HTR-8/SVneo (cell line): ENCODE measurements around the gene EAF2.
"Not testable (repeated sequence)": the region's sequence is repeated elsewhere in the genome, so short reads cannot be mapped to it uniquely, and the experiment has no call there.

ENCODE experiments used
- DNase-seq: peaks from one replicate; pipeline ENCODE4 v3.0.0; 2011; ENCODE audit warnings: low spot score, mixed read lengths; ENCODE audit not compliant: insufficient read length
- FAIRE-seq: peaks from 2 replicates; lab custom pipeline; 2011; peaks lifted over from hg19 to GRCh38; lab: Jason Lieb, UNC

EAF2 gene

DNA sequence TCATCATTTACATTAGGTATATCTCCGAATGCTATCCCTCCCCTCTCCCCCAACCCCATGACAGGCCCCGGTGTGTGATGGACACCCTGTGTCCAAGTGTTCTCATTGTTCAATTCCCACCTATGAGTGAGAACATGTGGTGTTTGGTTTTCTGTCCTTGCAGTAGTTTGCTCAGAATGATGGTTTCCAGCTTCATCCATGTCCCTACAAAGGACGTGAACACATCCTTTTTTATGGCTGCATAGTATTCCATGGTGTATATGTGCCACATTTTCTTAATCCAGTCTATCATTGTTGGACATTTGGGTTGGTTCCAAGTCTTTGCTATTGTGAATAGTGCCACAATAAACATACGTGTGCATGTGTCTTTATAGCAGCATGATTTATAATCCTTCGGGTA lies 22.8 kb downstream of the EAF2 start:
- not testable (repeated sequence) for DNase-seq, FAIRE-seq

DNA sequence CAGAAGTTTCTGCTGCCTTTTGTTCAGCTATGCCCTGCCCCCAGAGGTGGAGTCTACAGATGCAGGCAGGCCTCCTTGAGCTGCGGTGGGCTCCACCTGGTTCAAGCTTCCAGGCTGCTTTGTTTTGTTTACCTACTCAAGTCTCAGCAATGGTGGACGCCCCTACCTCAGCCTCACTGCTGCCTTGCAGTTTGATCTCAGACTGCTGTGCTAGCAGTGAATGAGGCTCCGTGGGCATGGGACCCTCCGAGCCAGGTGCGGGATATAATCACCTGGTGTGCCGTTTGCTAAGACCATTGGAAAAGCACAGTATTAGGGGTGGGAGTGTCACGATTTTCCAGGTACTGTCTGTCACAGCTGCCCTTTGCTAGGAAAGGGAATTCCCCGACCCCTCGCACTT lies 28.2 kb downstream of the EAF2 start:
- DNase-seq = not testable (repeated sequence)
- FAIRE-seq = peak; percentile 33

DNA sequence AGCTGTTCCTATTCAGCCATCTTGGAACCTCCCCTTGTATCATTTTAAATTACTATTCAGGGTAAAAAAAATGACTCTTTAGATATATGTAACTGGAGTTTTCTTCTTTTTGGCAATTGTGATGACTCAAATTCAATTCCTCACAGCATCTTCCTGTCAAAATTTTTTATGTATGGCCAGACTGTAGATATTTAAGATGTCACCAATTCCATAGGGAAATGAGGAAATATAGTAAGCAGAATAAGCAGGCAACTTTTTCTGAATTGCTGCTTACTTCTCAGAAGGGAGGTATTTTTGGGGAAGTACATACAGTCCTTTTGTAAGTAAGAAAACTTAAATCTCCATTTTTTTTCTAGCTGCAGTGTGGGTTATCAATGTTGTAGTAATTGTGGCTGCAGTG lies 28.8 kb downstream of the EAF2 start:
- DNase-seq (no peak), FAIRE-seq (no peak)

DNA sequence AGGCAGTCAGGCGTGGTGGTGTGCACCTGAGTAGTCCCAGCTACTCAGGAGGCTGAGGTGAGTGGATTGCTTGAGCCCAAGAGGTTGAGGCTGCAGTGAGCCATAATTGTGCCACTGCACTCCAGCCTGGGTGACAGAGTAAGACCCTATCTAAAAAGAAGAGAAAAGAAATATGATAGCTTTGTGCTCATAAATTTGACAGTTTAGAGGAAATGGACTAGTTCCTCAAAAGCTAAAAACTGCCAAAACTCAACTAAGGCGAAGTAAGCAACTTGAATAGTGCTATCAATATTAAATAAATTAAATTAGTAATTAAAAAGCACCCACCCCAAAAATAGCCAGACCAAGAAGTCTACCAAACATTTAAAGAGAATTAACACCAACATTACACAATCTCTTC lies 34.7 kb downstream of the EAF2 start:
- FAIRE-seq (no peak), DNase-seq (no peak)

DNA sequence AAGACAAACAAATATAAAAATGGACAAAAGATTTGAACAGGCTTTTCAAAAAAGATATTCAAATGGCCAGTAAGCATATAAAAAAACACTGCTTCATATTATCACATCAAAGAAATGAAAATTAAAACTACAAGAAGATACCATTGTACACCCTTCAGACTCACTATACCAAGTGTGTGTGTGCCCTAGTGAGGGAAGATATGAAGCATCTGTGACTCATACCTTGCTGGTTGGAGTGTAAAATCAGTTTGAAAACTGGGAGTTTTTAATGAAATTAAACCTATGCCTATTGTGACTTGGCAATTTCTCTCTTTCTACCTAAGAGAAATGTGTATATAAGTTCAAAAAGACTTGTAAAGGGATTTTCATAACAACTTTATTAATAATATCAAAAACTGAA lies 35.7 kb downstream of the EAF2 start:
- FAIRE-seq (no peak), DNase-seq (no peak)

DNA sequence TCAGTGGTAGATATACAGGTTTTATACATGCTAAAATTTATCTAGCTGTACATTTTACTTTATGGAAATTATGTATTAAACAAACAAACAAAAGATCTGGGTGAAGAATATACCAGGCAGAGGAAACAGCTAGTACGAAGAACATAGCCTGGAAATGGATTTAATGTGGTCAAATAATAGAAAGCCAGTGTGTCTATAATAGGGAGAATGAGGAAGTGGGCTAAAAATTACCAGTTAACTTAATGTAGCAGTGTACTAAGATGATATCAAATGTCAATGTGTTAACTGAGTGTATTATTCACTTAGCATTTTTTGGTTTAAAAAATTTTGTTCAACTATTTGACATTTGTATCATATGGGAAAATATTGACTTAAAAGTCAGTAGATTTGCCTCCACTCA lies 36.4 kb downstream of the EAF2 start:
- FAIRE-seq (no peak), DNase-seq (no peak)

DNA sequence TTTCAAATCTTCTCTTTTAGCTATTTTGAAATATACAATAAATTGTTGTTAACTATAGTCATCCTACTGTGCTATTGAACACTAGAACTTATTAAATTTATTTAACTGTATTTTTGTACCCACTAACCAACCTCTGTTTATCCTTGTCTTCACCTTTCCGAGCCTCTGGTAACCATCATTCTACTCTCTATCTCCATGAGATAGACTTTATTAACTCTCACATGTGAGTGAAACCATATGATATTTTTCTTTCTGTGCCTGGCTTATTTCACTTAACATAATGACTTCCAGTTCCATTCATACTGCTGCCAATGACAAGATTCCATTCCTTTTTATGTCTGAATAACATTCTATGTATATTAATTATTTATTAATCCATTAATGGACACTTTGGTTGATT lies 43.4 kb downstream of the EAF2 start:
- FAIRE-seq (no peak), DNase-seq (no peak)

DNA sequence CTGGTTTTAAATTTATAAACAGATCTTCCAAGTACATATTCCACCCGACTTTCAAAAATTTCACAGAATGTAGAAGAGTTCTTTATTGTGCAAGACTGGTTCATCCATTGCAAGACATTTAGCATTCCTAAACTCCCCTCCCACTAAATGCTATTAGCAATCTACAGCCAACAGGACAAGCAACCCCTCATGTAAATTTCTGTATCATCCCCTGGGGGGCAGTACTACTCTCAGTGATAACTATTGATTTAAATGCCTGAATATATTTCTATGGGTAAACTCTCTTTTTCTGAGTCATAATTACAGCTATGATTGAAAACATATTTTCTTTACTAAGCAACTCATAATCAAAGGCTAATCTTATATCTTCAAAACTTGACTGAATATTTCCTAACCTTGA lies 48.5 kb downstream of the EAF2 start:
- no peak for FAIRE-seq
- DNase-seq = peak; percentile 37

DNA sequence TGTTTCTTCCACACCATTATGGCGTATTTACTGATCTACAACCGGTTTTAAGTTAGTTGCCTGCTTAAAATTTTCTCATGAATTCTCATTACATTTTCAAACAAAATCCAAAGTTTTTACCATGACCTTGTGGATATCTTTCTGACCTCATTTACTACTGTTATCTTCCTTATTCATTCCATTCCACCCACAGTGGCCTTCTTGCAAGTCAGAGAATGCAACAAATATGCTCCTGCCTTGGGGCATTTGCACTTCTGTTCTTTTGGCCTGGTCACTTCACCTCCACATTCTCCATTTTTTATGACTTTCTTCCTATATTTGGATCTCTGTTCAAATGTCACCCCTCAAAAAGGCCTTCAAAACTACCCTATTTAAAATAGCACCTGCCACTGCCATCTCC lies 50.4 kb downstream of the EAF2 start:
- no peak for FAIRE-seq

DNA sequence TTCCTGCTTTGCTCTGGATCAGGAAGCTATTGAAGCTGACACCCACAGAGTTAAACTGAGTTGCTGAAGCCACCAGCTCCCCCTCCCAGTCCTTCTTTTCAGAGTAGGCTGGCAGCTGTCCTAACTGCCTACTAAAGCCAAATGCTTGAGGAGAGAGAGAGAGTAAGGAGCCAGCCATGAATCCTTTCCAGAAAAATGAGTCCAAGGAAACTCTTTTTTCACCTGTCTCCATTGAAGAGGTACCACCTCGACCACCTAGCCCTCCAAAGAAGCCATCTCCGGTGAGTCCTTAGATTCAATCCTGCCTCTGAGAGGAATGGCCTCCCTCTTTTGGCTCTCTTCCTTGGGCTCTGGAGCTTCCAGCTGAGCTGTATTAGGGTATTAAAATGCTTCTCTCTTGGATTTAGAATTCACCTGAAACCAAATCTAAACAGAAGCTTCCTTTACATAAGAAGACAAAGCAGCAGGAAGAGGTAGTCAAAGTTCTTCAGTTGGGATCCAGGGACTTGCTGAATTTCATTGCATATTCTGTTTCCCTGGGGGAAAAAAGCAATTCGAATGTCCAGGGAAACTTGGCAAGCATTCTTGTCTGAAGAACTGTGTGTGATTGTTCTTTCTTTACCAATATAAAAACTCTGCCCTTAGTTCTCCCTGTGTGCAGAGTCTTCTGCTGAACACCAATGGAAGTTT lies 59.4 kb downstream of the EAF2 start, which contains the start of gene SLC15A2:
TSS of gene SLC15A2 (plus strand) at position 101 of the 690 bp plus-strand sequence. CDS start at position 177, 76 bp downstream.
- DNase-seq (no peak), FAIRE-seq (no peak)

More for the DNA sequence above, 50.4 kb downstream of the EAF2 start:
- no peak for DNase-seq

DNA sequence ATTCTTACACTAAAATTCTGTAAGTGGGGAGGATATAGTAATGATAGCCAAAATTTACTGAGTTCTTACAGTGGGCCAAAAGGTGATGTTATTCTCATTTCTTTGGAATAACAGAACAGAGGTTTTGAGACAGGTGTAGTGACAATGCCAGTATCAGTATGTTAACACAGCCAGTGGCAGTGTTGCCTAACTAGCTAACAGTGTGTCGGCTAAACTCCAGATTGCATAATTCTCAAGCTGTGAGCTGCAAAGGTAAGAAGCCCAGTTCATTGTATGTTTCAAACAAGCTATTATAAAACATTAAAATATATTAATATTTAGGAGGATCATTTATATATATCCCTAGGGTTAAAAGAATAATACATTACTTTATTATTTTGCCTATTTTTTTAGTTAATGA lies 60.1 kb downstream of the EAF2 start:
- DNase-seq = no peak
- no peak for FAIRE-seq

DNA sequence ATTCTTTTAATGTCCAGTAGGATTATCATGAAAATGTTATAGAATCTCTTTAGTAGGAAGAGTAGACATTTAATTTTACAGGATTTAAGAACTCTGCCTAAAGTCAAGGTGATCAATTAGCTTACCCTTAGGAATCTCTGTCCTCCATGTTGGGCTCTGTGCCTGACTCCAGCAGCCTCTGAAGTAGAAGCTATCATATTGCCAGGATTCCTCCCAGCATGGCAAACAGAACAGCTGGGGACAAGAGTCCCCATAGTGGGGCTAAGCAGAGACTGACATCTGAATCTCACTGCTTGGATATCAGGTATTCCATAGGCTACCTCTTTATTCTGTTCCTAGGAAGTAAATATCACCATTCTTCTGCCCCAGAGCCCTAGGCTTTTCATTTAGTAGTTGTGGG lies 60.7 kb downstream of the EAF2 start:
- FAIRE-seq = no peak

DNA sequence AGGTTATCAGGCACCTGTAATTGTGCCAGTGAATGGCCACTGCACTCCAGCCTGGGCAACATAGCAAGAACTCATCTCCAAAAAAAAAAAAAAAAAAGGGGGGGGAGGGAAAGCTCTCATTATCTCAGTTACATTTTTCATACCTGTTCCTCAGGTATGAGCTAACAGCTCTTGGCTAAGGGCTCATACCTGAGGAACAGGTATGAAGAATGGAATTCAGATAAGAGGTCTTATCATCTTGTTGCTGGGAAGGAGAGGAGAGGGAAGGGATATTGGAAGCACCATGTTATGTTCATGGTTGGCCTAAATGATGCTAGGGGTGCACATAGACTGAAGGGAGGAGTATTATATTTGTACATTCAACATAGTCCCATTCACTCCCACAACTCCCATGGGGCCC lies 61.8 kb downstream of the EAF2 start:
- FAIRE-seq (no peak), DNase-seq (no peak)

More for the DNA sequence above, 60.7 kb downstream of the EAF2 start:
- DNase-seq = no peak

DNA sequence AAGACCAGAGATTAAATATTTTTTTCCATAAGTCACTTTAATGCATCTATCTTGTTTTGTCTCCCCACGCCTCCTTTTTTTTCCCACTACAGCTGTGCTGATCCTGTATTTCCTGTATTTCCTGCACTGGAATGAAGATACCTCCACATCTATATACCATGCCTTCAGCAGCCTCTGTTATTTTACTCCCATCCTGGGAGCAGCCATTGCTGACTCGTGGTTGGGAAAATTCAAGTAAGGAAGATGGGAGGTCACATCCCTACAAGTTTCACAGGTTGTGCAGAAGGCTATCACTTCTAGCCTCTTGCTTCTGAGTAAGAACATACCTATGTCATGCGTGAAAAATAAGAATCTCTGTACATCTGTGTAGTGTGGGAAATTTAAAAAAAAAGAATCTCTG lies 62.3 kb downstream of the EAF2 start:
- FAIRE-seq = no peak
- no peak for DNase-seq

DNA sequence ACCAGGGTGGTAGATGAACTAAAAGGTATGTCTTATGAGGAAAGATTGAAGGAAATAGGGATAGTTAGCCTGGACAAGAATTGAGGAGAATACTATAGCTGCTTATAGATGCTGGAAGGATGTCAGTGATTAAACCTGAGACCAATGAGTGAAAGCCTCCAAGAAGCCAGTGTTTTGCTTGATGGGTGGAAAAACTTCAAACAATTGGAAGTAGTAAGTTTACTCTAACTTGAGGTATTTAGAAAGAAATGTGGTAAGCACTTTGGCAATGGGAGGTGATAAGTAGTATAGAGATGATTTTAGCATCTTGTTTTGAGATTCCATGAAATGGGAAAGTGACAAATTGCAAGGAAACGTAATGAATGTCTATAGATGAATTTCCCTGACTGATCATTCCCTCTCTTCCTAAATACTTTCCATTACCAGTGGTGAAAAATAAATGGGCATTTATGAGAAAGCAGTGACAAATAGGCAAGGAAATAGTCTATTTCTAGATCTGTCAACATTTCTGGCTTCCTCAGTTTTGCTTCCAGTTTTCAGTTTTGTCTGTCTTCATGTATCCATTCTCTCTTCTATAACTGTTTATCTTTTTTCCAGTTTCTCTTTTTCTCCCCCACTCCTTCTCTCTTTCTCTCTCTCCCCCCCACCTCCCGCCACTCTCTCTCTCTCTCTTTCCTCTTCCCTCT lies 78.4 kb downstream of the EAF2 start:
- no peak for FAIRE-seq

DNA sequence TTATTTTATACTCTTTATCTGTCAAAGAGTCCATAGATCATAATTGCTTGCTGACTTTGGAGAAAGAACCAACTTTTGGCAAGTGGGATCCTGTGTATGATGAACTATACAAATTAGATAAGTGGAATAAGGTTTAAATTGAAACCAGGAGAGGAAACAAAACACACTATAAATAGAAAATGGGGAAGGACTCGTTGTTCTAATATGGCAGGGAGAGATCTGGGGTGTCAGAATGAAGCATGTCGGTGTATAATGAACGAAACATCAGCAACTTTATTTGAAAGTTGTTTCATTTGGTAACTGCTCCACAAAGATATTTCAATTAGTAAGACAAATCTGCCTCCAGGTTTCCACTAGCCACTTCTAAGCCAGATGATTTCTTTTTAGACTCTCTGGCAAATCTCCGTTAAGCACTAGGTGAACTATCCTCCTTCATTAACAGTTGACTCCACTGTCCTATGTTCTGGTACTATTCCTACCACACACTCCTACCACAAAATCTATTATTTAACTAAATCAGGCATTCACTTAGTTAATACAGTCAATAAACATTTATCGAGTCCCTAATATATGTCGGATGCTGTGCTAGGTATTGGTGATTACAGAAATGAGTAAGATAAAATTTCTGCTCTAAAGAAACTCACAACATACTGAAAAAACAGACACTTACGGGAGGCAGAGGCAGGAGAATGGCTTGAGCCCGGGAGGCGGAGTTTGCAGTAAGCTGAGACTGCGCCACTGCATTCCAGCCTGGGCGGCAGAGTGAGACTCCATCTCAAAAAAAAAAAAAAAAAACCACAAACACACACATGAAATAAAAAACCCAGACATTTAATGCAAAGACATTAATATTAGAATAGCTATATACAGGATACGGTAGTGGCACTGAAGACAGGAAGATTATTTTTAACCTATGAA lies 79.3 kb downstream of the EAF2 start:
- FAIRE-seq (no peak), DNase-seq (no peak)

More for the DNA sequence above, 78.4 kb downstream of the EAF2 start:
- no peak for DNase-seq

DNA sequence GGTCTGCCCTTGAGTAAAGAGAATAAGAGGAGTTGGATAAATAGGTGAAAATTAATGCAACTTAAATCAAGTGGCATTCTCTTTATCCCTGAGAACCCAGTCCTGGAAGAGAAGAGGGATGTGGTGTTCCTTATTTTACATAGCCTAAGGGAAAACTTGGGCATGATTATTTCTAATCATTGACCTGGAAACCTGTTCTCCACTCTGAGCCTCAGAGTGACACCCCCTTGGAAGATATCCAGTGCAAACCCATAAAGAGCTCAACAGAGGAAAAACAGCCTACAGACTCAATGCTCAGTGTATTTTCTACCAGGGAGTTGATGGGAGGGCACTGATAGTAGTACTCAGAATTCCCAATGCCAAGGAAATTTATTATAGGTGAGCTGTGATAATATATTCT lies 81.2 kb downstream of the EAF2 start:
- DNase-seq (no peak), FAIRE-seq (no peak)

DNA sequence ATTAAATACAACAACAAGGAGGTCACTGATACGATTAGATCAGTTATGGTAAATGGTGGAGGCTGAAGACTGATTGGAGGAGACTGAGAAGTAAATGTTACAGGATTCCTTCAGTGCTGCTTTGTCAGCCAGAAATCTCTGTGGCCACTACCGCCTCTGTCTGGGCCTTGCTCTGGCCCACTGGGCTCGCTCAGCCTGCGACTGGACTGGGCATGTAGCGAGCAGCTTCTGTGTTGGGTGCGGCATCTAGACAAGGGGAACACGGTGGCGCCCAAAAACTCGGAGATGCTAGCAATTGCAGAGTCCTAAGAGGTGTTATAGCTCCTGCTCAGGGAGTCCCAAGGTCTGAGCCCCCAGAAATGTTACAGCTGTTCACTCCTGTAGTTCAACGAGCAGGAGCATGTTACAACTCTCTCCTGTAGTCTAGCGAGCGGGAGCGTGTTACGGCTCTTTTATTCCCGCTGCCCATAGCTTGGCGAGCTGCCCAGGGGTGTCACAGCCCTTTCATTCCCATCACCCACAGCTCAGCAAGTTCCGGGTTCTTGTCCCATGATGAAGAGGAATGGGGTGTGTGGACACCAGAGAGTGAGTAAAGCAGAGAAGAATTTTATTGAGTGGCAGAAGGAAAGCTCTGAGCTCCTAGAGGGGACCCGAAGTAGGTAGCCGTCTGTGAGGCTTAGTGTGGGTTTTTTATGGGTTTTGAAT lies 83.9 kb downstream of the EAF2 start:
- no peak for DNase-seq

DNA sequence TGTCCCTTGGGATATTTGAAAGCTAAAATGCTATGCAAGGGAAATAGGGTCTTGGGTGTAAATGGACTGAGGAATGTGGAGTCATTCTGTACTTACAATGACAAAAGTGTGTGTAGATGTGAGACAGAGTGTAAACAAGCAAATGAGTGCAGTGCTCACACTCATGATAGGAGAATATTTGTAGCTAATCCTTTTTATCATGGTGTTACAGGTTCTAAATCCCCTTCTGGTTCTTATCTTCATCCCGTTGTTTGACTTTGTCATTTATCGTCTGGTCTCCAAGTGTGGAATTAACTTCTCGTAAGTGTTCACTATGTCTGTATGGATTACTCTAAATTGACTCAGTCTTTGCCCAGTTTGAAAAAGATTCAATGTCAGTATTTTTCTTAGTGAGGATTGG lies 89.7 kb downstream of the EAF2 start:
- DNase-seq (no peak), FAIRE-seq (no peak)

More for the DNA sequence above, 83.9 kb downstream of the EAF2 start:
- FAIRE-seq = no peak

DNA sequence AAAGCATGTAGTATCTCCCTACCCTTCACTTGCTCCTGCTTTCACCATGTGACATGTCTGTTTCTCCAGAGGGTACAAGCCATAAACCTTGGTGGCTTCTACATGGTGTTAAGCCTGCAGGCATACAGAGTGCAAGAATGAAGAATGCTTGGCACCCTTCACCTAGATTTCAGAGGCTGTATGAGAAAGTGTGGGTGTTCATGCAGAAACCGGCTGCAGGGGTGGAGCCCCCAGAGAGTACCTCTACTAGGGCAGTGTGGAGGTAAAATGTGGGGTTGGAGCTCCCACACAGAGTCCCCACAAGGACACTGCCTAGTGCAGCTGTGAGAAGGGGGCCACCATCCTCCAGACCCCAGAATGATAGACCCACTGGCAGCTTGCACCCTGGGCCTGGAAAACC lies 91.4 kb downstream of the EAF2 start:
- no peak for DNase-seq
- FAIRE-seq = no peak
